ENCODE results near the gene MEI1.
A peak's percentile ranks its signal among the peaks of the same experiment; 100 is the strongest.

MEI1 gene

GRCh38 chr22:41842996-41843970 is 144.0 kb downstream of the MEI1 start:
- no peak for DNase-seq (ENCODE audit: low spot score)

GRCh38 chr22:41844036-41844435 is 144.7 kb downstream of the MEI1 start:
- no peak for DNase-seq (ENCODE audit: low spot score)

- DNase-seq (ENCODE audit: low spot score): peak; percentile 22
Observed at GRCh38 chr22:41844513-41844912, 145.2 kb downstream of the MEI1 start.

- DNase-seq (ENCODE audit: low spot score): peak; percentile 47
Observed at GRCh38 chr22:41845380-41846267, 146.3 kb downstream of the MEI1 start.

GRCh38 chr22:41846268-41846987 is 147.1 kb downstream of the MEI1 start:
- peak; percentile 36 for DNase-seq (ENCODE audit: low spot score)

GRCh38 chr22:41847300-41847699 is 148.0 kb downstream of the MEI1 start:
- peak; percentile 67 for DNase-seq (ENCODE audit: low spot score)

GRCh38 chr22:41848468-41848867 is 149.2 kb downstream of the MEI1 start:
- no peak for DNase-seq (ENCODE audit: low spot score)
